Heart left ventricle (tissue), 16 donors: ENCODE measurements around the gene PCLO. TPM values are rescaled to one million over a fixed set of nuclear protein-coding genes. Genes with fewer than 3 reads are reported as not detected.

Source experiments
- ATAC-seq, 4 donors: fragments of 200-7000 bp; cut with Tn5 transposase; one replicate each; pipeline ENCODE4 v1.9.1; 2020 to 2022; ENCODE audit warnings: moderate library complexity in 4 of 4, mild to moderate bottlenecking in 3 of 4, moderate number of reproducible peaks in 1 of 4
- DNase-seq, 5 donors: peaks; one replicate each; pipeline ENCODE4 v3.0.0-alpha.2; 2020
- H3K27ac ChIP-seq, 12 donors: fragments of 200-600 bp; sonication (generic) in 4 of 12; one replicate each; pipeline versions ENCODE4 v1.5.0 to v1.8.0; 2016 to 2022; ENCODE audit warnings: mild to moderate bottlenecking in 2 of 12
- H3K27me3 ChIP-seq, 9 donors: fragments of 200-600 bp; sonication (generic) in 2 of 9; one replicate each; pipeline versions ENCODE4 v1.5.1 to v1.8.0; 2016 to 2022; ENCODE audit warnings: mild to moderate bottlenecking in 3 of 9
- H3K36me3 ChIP-seq, 9 donors: fragments of 200-600 bp; sonication (generic) in 2 of 9; one replicate each; pipeline versions ENCODE4 v1.5.0 to v1.8.0; 2018 to 2022; ENCODE audit warnings: mild to moderate bottlenecking in 2 of 9
- H3K4me1 ChIP-seq, 12 donors: fragments of 200-600 bp; sonication (generic) in 4 of 12; one replicate each; pipeline versions ENCODE4 v1.5.0 to v1.8.0; 2016 to 2022; ENCODE audit warnings: mild to moderate bottlenecking in 3 of 12
- H3K4me3 ChIP-seq, 12 donors: fragments of 200-600 bp; sonication (generic) in 4 of 12; one replicate each; pipeline versions ENCODE4 v1.5.0 to v1.8.0; 2017 to 2022; ENCODE audit warnings: mild to moderate bottlenecking in 9 of 12, moderate library complexity in 4 of 12
- H3K9me3 ChIP-seq, 12 donors: fragments of 200-600 bp; sonication (generic) in 4 of 12; one replicate each; pipeline versions ENCODE4 v1.5.0 to v1.8.0; 2016 to 2022; ENCODE audit warnings: mild to moderate bottlenecking in 1 of 12
- CTCF ChIP-seq, 12 donors: fragments of 200-600 bp; sonication (generic) in 4 of 12; IDR thresholded peaks; one replicate each; pipeline versions ENCODE4 v1.5.0 to v1.8.0; 2018 to 2022; ENCODE audit warnings: antibody characterized with exemption in 12 of 12, mild to moderate bottlenecking in 5 of 12
- POLR2A ChIP-seq, 2 donors: fragments of 450-650 bp; IDR thresholded peaks; one replicate each; pipeline ENCODE4 v1.6.1; 2017; ENCODE audit warnings: antibody characterized with exemption in 2 of 2, mild to moderate bottlenecking in 2 of 2, moderate library complexity in 2 of 2
- WGBS, 4 donors: extraction: QIAGEN DNeasy Blood & Tissue Kit in 2 of 4; methylation state at CpG; one replicate each; pipeline versions ENCODE4 v1.1.5 to v1.1.7; 2013 to 2018; 5-methylcytosine and 5-hydroxymethylcytosine counted together
- intact Hi-C, 10 donors: fragments of 100-400 bp; cut with DNase I; formaldehyde crosslinking; loops; one replicate each; pipeline versions ENCODE4 v1.11.1 to v1.14.2; 2022
- polyA plus RNA-seq, 2 donors: library from polyadenylated mRNA; stranded (reverse); fragments of 200-250 nt; gene quantifications; one replicate each; pipeline ENCODE4 v1.2.3, GENCODE V29; 2013
- total RNA-seq, 9 donors: library from RNA; depleted of rRNA in 2 of 9; stranded (reverse); fragments of >200 nt in 2 of 9; fragmentation: NEBNext Ultra II Directional in 3 of 9; extraction: Animal tissue kit (Norgen Biotek cat#: 25700) in 3 of 9; gene quantifications; one replicate each; pipeline versions ENCODE4 v1.1.0 to v1.2.4, GENCODE V29; 2016 to 2023
- donor health status: ischemic (EF 13 %, LVEDD 7.1; RV severe dilation, severe dysfunction).
- donor health status: healthy with polysubstance abuse.
- donor health status: DM: no; HTN: yes; CAD: no.
- donor health status: DM: no; HTN: no; CAD: no.
- donor health status: ischemic (EF 25% LVEDD 6.9; RV normal size, moderate dysfunction).
- donor health status: ischemic (EF 25% LVEDD 5.7; RV mildly dilated, moderate dysfunction).
- donor health status: healthy.
- donor health status: DM: yes; HTN: yes; CAD: no.
- donor health status: ischemic (EF 35%, LVEDD 5.7; RV mildly dilated, moderate dysfunction).
- donor health status: nonischemic (EF 11% LVEDD 7.7; RV severe dilation, severe dysfunction).
- donor health status: DM: yes; HTN: yes; CAD: no.
- donor health status: PGD.
- donor health status: ischemic (EF 29% LVEDD 5.4; RV normal size, mild dysfunction).
- donor health status: nonischemic (EF 23%, LVEDD 6.1; RV moderate dilation, normal function).

Gene PCLO
- total and polyA plus RNA-seq, 11 donors: 0.21 to 9.3 (median 2.9) TPM

GRCh38 chr7:83111391-83111790, 51.3 kb downstream of the PCLO start:
- Histone ChIP-seq H3K4me3 (no peak overlapping the region), H3K9me3 (no peaks in the 10 kb centered on the region), H3K4me1 (no peaks in the 10 kb centered on the region), H3K27ac (no peak overlapping the region), H3K27me3 (no peaks in the 10 kb centered on the region), H3K36me3 (no peaks in the 10 kb centered on the region)
- intact Hi-C loops: no loop called here
- WGBS, 4 donors: 36 to 49% (median 40%) methylated on average over 2 of the region's 2 CpGs
- TF ChIP-seq POLR2A (IDR thresholded peaks at IDR 0.05): no peak
- TF ChIP-seq CTCF (IDR thresholded peaks at IDR 0.05): no peak
- no peak for ATAC-seq
- no peak for DNase-seq

- no peak overlapping the region for H3K4me3 ChIP-seq
- H3K27ac ChIP-seq: no peak overlapping the region
- ATAC-seq: no peak
- H3K9me3 ChIP-seq: no peaks in the 10 kb centered on the region
- no peaks in the 10 kb centered on the region for H3K36me3 ChIP-seq
- intact Hi-C loops: no loop called here
- TF ChIP-seq CTCF (IDR thresholded peaks at IDR 0.05) (no peak), POLR2A (IDR thresholded peaks at IDR 0.05) (no peak)
- H3K4me1 ChIP-seq: no peaks in the 10 kb centered on the region
- no peaks in the 10 kb centered on the region for H3K27me3 ChIP-seq
- DNase-seq: no peak
- 38 to 56% (median 50%) methylated on average over 2 of the region's 2 CpGs for WGBS, 4 donors
Measured at GRCh38 chr7:83109352-83109751, 53.3 kb downstream of the PCLO start.

- intact Hi-C loops: no loop called here
- no peaks in the 10 kb centered on the region for H3K4me1 ChIP-seq
- WGBS, 4 donors: 0 to 65% (median 15%) methylated on average over 2 of the region's 2 CpGs
Measured at GRCh38 chr7:83105948-83106347, 56.7 kb downstream of the PCLO start.

GRCh38 chr7:83105063-83105462, 57.6 kb downstream of the PCLO start:
- TF ChIP-seq CTCF (IDR thresholded peaks at IDR 0.05): no peak
- TF ChIP-seq POLR2A (IDR thresholded peaks at IDR 0.05): no peak
- Histone ChIP-seq H3K4me3 (no peak overlapping the region), H3K27me3 (no peaks in the 10 kb centered on the region), H3K27ac (no peak overlapping the region), H3K4me1 (no peaks in the 10 kb centered on the region), H3K9me3 (no peaks in the 10 kb centered on the region), H3K36me3 (no peaks in the 10 kb centered on the region)
- WGBS, 4 donors: 75 to 94% (median 82%) methylated on average over 1 of the region's 1 CpG
- no peak for DNase-seq
- no peak for ATAC-seq
- intact Hi-C loops: no loop called here

More at GRCh38 chr7:83105948-83106347, 56.7 kb downstream of the PCLO start:
- Histone ChIP-seq H3K27me3 (no peaks in the 10 kb centered on the region), H3K4me3 (no peak overlapping the region), H3K9me3 (no peaks in the 10 kb centered on the region), H3K36me3 (no peaks in the 10 kb centered on the region), H3K27ac (no peak overlapping the region)
- no peak for DNase-seq
- TF ChIP-seq POLR2A (IDR thresholded peaks at IDR 0.05) (no peak), CTCF (IDR thresholded peaks at IDR 0.05) (no peak)
- ATAC-seq: no peak
